ENCODE data around the gene LDOC1. TPM values are rescaled to one million over a fixed set of nuclear protein-coding genes. Genes with fewer than 3 reads are reported as not detected.

LDOC1 gene
- total RNA-seq, 1 donor from 2014 or later: 38.1 TPM

Other genes with a start within 250 kb of the LDOC1 start
- gene SPANXB1, start 174.5 kb downstream of the LDOC1 start, total RNA-seq (ENCODE audit: unreplicated experiment): not detected
- gene SPANXC, start 65.4 kb upstream of the LDOC1 start, total RNA-seq (ENCODE audit: unreplicated experiment): not detected